GM23338 (cell line): Measurements from ENCODE around the gene RYR3. TPM values are rescaled to one million over a fixed set of nuclear protein-coding genes. Genes with fewer than 3 reads are reported as not detected.

Source experiments
- ATAC-seq: fragments of 200-7000 bp; cut with Tn5 transposase; 3 replicates; pipeline ENCODE4 v1.9.1; 2020
- DNase-seq: peaks from one replicate; pipeline ENCODE4 v3.0.0-alpha.2; 2015; ENCODE audit warnings: low spot score
- H2AFZ ChIP-seq: fragments of 200-600 bp; sonication (generic); 2 replicates; pipeline ENCODE4 v1.8.0; 2016; ENCODE audit warnings: antibody characterized with exemption, mild to moderate bottlenecking, moderate library complexity
- H3F3A ChIP-seq: fragments of 200-600 bp; sonication (generic); replicated peaks from 2 replicates; pipeline ENCODE4 v1.8.0; 2017; ENCODE audit warnings: antibody characterized with exemption, mixed run types, low read depth
- H3K27ac ChIP-seq: fragments of 200-600 bp; sonication (generic); 2 replicates; pipeline ENCODE4 v1.6.1; 2016; ENCODE audit warnings: low read depth
- H3K27me3 ChIP-seq: fragments of 200-600 bp; sonication (generic); 2 replicates; pipeline ENCODE4 v1.8.0; 2016; ENCODE audit warnings: mild to moderate bottlenecking, mixed run types, moderate library complexity; ENCODE audit not compliant: insufficient read depth
- H3K36me3 ChIP-seq: fragments of 200-600 bp; sonication (generic); 2 replicates; pipeline ENCODE4 v1.8.0; 2016; ENCODE audit warnings: mild to moderate bottlenecking; ENCODE audit not compliant: insufficient read depth
- H3K4me1 ChIP-seq: fragments of 200-600 bp; sonication (generic); 2 replicates; pipeline ENCODE4 v1.8.0; 2016; ENCODE audit warnings: mild to moderate bottlenecking, moderate library complexity; ENCODE audit not compliant: insufficient read depth
- H3K4me2 ChIP-seq: fragments of 200-600 bp; sonication (generic); 2 replicates; pipeline ENCODE4 v1.7.1; 2017; ENCODE audit warnings: mixed run types
- H3K4me3 ChIP-seq: fragments of 200-600 bp; sonication (generic); 2 replicates; pipeline ENCODE4 v1.6.1; 2016; ENCODE audit warnings: mixed run types
- H3K79me2 ChIP-seq: fragments of 200-600 bp; sonication (generic); replicated peaks from 2 replicates; pipeline ENCODE4 v1.8.0; 2017; ENCODE audit warnings: mild to moderate bottlenecking; ENCODE audit not compliant: insufficient read depth
- H3K9me2 ChIP-seq: fragments of 200-600 bp; sonication (generic); 2 replicates; pipeline ENCODE4 v1.8.0; 2017; ENCODE audit not compliant: insufficient read depth
- H4K20me1 ChIP-seq: fragments of 200-600 bp; sonication (generic); replicated peaks from 2 replicates; pipeline ENCODE4 v1.8.0; 2017; ENCODE audit warnings: mild to moderate bottlenecking; ENCODE audit not compliant: insufficient read depth
- H3K27ac Mint-ChIP-seq: 2 replicates; pipeline ENCODE4 v1.8.0; 2020; ENCODE audit warnings: inconsistent platforms, mild to moderate bottlenecking, moderate library complexity, mixed read lengths
- H3K27me3 Mint-ChIP-seq: 3 replicates; pipeline ENCODE4 v1.8.0; 2022; ENCODE audit warnings: low read depth, mild to moderate bottlenecking, moderate library complexity, mixed read lengths, inconsistent platforms; ENCODE audit not compliant: insufficient read depth, poor library complexity
- H3K36me3 Mint-ChIP-seq: 3 replicates; pipeline ENCODE4 v1.8.0; 2021; ENCODE audit warnings: low read depth, mild to moderate bottlenecking, inconsistent platforms, moderate library complexity, mixed read lengths
- H3K4me1 Mint-ChIP-seq: 3 replicates; pipeline ENCODE4 v1.8.0; 2020; ENCODE audit warnings: mild to moderate bottlenecking, inconsistent platforms, mixed read lengths
- H3K4me3 Mint-ChIP-seq: 3 replicates; pipeline ENCODE4 v1.8.0; 2021; ENCODE audit warnings: moderate library complexity, mild to moderate bottlenecking, inconsistent platforms, mixed read lengths
- H3K9me3 Mint-ChIP-seq: 3 replicates; pipeline ENCODE4 v1.8.0; 2020; ENCODE audit warnings: moderate library complexity, mild to moderate bottlenecking, inconsistent platforms, mixed read lengths
- CREB1 ChIP-seq: fragments of 250-450 bp; sonication (Bioruptor Pico); IDR thresholded peaks from 2 replicates; pipeline ENCODE4 v1.5.0; 2020; ENCODE audit warnings: low read depth, mild to moderate bottlenecking, moderate library complexity
- EZH2phosphoT487 ChIP-seq: fragments of 200-600 bp; sonication (generic); IDR thresholded peaks from one replicate; pipeline ENCODE4 v1.8.1; 2018; ENCODE audit warnings: antibody characterized with exemption; ENCODE audit not compliant: unreplicated experiment
- JUNB ChIP-seq: IDR thresholded peaks from one replicate; pipeline ENCODE4 v1.6.1; 2016; ENCODE audit warnings: antibody characterized with exemption; ENCODE audit not compliant: unreplicated experiment
- NANOG ChIP-seq: IDR thresholded peaks from 2 replicates; pipeline ENCODE4 v1.6.1; 2016; ENCODE audit warnings: antibody characterized with exemption, borderline replicate concordance
- ZNF114 ChIP-seq: fragments of 250-450 bp; sonication (Bioruptor Pico); IDR thresholded peaks from 2 replicates; pipeline ENCODE4 v1.5.0; 2020; ENCODE audit warnings: mild to moderate bottlenecking, moderate library complexity
- ZNF331 ChIP-seq: fragments of 250-450 bp; sonication (Bioruptor Pico); IDR thresholded peaks from 2 replicates; pipeline ENCODE4 v1.5.0; 2020; ENCODE audit warnings: low read depth, mild to moderate bottlenecking, moderate library complexity
- polyA plus RNA-seq: library from polyadenylated mRNA; unstranded; fragments of >200 nt; fragmentation: Nextera tagmentation; extraction: Ambion mirVana; gene quantifications from 2 replicates; pipeline ENCODE4 v1.2.1, GENCODE V29; 2016
- total RNA-seq: library from RNA; depleted of rRNA; stranded (reverse); fragments of >200 nt; shearing (Covaris generic); gene quantifications from 2 replicates; pipeline ENCODE4 v1.2.3, GENCODE V29; 2014
- TF ChIP-seq, protein P1 (sequence below): fragments of 250-450 bp; sonication (Bioruptor Pico); IDR thresholded peaks from 2 replicates; pipeline ENCODE4 v1.5.0; 2020; ENCODE audit warnings: mild to moderate bottlenecking, moderate library complexity
- TF ChIP-seq, protein P2 (sequence below), 2 experiments: fragments of 200-600 bp in 1 of 2; sonication (generic) in 1 of 2; conservative IDR thresholded peaks; 2 replicates each; pipeline versions ENCODE4 v1.5.1 to v1.6.1; 2016 to 2017; ENCODE audit warnings: antibody characterized with exemption in 2 of 2, low read depth in 2 of 2, mild to moderate bottlenecking in 2 of 2, moderate library complexity in 1 of 2
- TF ChIP-seq, protein P3 (sequence below): IDR thresholded peaks from one replicate; pipeline ENCODE4 v1.6.1; 2018; ENCODE audit warnings: antibody characterized with exemption; ENCODE audit not compliant: unreplicated experiment

The RYR3 gene
- total and polyA plus RNA-seq, 2 experiments from 2014 or later: 1.1 to 1.2 TPM

DNA sequence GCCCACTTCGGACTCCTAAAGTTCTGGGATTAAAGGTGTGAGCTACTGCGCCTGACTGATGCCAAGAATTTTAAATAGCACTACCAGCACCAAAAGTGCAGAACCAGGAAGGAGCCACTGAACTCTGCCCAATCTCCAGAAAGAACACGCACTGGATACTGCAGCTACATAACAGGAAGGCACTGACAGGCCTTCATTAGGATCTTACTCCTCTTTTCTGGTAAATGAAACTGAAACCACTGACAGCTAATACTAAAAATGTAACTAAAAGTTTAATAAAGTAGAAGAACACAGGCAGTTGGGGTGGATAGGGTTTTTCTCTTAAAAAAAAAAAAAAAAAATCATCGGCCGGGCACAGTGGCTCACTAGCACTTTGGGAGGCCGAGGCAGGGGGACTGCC is 583.4 kb downstream of the RYR3 start (continued):
- TF ChIP-seq, protein P1, sequence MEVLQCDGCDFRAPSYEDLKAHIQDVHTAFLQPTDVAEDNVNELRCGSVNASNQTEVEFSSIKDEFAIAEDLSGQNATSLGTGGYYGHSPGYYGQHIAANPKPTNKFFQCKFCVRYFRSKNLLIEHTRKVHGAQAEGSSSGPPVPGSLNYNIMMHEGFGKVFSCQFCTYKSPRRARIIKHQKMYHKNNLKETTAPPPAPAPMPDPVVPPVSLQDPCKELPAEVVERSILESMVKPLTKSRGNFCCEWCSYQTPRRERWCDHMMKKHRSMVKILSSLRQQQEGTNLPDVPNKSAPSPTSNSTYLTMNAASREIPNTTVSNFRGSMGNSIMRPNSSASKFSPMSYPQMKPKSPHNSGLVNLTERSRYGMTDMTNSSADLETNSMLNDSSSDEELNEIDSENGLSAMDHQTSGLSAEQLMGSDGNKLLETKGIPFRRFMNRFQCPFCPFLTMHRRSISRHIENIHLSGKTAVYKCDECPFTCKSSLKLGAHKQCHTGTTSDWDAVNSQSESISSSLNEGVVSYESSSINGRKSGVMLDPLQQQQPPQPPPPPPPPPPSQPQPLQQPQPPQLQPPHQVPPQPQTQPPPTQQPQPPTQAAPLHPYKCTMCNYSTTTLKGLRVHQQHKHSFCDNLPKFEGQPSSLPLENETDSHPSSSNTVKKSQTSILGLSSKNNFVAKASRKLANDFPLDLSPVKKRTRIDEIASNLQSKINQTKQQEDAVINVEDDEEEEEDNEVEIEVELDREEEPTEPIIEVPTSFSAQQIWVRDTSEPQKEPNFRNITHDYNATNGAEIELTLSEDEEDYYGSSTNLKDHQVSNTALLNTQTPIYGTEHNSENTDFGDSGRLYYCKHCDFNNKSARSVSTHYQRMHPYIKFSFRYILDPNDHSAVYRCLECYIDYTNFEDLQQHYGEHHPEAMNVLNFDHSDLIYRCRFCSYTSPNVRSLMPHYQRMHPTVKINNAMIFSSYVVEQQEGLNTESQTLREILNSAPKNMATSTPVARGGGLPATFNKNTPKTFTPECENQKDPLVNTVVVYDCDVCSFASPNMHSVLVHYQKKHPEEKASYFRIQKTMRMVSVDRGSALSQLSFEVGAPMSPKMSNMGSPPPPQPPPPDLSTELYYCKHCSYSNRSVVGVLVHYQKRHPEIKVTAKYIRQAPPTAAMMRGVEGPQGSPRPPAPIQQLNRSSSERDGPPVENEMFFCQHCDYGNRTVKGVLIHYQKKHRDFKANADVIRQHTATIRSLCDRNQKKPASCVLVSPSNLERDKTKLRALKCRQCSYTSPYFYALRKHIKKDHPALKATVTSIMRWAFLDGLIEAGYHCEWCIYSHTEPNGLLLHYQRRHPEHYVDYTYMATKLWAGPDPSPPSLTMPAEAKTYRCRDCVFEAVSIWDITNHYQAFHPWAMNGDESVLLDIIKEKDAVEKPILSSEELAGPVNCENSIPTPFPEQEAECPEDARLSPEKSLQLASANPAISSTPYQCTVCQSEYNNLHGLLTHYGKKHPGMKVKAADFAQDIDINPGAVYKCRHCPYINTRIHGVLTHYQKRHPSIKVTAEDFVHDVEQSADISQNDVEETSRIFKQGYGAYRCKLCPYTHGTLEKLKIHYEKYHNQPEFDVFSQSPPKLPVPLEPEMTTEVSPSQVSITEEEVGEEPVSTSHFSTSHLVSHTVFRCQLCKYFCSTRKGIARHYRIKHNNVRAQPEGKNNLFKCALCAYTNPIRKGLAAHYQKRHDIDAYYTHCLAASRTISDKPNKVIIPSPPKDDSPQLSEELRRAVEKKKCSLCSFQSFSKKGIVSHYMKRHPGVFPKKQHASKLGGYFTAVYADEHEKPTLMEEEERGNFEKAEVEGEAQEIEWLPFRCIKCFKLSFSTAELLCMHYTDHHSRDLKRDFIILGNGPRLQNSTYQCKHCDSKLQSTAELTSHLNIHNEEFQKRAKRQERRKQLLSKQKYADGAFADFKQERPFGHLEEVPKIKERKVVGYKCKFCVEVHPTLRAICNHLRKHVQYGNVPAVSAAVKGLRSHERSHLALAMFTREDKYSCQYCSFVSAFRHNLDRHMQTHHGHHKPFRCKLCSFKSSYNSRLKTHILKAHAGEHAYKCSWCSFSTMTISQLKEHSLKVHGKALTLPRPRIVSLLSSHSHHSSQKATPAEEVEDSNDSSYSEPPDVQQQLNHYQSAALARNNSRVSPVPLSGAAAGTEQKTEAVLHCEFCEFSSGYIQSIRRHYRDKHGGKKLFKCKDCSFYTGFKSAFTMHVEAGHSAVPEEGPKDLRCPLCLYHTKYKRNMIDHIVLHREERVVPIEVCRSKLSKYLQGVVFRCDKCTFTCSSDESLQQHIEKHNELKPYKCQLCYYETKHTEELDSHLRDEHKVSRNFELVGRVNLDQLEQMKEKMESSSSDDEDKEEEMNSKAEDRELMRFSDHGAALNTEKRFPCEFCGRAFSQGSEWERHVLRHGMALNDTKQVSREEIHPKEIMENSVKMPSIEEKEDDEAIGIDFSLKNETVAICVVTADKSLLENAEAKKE: no peak
- TF ChIP-seq ZNF114 (CRISPR knock-in tag) (no peak), CREB1 (CRISPR knock-in tag) (no peak), NANOG (no peak), ZNF331 (CRISPR knock-in tag) (no peak)
- TF ChIP-seq, protein P2, sequence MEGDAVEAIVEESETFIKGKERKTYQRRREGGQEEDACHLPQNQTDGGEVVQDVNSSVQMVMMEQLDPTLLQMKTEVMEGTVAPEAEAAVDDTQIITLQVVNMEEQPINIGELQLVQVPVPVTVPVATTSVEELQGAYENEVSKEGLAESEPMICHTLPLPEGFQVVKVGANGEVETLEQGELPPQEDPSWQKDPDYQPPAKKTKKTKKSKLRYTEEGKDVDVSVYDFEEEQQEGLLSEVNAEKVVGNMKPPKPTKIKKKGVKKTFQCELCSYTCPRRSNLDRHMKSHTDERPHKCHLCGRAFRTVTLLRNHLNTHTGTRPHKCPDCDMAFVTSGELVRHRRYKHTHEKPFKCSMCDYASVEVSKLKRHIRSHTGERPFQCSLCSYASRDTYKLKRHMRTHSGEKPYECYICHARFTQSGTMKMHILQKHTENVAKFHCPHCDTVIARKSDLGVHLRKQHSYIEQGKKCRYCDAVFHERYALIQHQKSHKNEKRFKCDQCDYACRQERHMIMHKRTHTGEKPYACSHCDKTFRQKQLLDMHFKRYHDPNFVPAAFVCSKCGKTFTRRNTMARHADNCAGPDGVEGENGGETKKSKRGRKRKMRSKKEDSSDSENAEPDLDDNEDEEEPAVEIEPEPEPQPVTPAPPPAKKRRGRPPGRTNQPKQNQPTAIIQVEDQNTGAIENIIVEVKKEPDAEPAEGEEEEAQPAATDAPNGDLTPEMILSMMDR (conservative IDR thresholded peaks at IDR 0.05; ENCODE audit: low read depth in 2 of 2): no peak

DNA sequence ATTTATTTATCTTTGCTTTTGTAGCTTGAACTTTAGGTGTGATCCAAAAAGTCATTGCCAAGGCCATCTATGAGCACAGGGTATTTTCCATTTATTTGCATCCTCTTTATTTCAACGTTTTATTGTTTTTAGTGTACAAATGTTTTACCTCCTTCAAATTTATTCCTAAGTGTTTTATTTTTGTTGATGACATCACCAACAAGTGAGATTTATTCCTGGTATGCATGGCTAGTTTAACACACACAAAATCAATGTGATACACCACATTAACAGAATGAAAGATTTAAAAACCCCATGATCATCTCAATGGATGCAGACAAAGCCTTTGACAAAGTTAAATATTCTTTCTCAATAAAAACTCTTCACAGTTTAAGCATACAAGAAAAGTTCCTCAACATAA is 591.3 kb downstream of the RYR3 start:
- Histone ChIP-seq H3K36me3 (no peaks in the 10 kb centered on the region), H3K27ac (no peak overlapping the region), H3F3A (no peaks in the 10 kb centered on the region), H3K4me3 (no peak overlapping the region), H3K9me2 (peaks cover 5% of the 10 kb centered on the region; the same call in 1 of the 2 replicates), H2AFZ (no peak overlapping the region), H4K20me1 (no peaks in the 10 kb centered on the region), H3K4me1 (no peaks in the 10 kb centered on the region; the same call in 1 of the 2 replicates), H3K4me2 (no peak overlapping the region), H3K79me2 (no peaks in the 10 kb centered on the region), H3K27me3 (no peaks in the 10 kb centered on the region)
- Mint-ChIP-seq H3K4me3 (no peak overlapping the region), H3K36me3 (no peaks in the 10 kb centered on the region), H3K27me3 (peaks cover 5% of the 10 kb centered on the region), H3K9me3 (no peaks in the 10 kb centered on the region), H3K4me1 (peaks cover 8% of the 10 kb centered on the region; the same call in 2 of the 3 replicates), H3K27ac (no peak overlapping the region)
- ATAC-seq: no peak
- DNase-seq: no peak
- TF ChIP-seq JUNB: no peak
- TF ChIP-seq EZH2phosphoT487: no peak
- TF ChIP-seq, protein P3, sequence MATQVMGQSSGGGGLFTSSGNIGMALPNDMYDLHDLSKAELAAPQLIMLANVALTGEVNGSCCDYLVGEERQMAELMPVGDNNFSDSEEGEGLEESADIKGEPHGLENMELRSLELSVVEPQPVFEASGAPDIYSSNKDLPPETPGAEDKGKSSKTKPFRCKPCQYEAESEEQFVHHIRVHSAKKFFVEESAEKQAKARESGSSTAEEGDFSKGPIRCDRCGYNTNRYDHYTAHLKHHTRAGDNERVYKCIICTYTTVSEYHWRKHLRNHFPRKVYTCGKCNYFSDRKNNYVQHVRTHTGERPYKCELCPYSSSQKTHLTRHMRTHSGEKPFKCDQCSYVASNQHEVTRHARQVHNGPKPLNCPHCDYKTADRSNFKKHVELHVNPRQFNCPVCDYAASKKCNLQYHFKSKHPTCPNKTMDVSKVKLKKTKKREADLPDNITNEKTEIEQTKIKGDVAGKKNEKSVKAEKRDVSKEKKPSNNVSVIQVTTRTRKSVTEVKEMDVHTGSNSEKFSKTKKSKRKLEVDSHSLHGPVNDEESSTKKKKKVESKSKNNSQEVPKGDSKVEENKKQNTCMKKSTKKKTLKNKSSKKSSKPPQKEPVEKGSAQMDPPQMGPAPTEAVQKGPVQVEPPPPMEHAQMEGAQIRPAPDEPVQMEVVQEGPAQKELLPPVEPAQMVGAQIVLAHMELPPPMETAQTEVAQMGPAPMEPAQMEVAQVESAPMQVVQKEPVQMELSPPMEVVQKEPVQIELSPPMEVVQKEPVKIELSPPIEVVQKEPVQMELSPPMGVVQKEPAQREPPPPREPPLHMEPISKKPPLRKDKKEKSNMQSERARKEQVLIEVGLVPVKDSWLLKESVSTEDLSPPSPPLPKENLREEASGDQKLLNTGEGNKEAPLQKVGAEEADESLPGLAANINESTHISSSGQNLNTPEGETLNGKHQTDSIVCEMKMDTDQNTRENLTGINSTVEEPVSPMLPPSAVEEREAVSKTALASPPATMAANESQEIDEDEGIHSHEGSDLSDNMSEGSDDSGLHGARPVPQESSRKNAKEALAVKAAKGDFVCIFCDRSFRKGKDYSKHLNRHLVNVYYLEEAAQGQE: no peak
- no peak for TF ChIP-seq ZNF331 (CRISPR knock-in tag)
